Thymus (tissue), 11 donors: Measurements from ENCODE around the gene ENPP5. TPM values are rescaled to one million over a fixed set of nuclear protein-coding genes. Genes with fewer than 3 reads are reported as not detected.
"Not testable (repeated sequence)": the region's sequence is repeated elsewhere in the genome, so short reads cannot be mapped to it uniquely, and the experiment has no call there.

Source experiments
- DNase-seq, 9 donors: peaks; one replicate each; pipeline ENCODE4 v3.0.0-alpha.2; 2013; ENCODE audit warnings: low spot score in 9 of 9, low read depth in 6 of 9, missing footprints in 1 of 9
- H3K27ac ChIP-seq, 2 donors: one replicate each; pipeline ENCODE4 v1.5.1; 2013; ENCODE audit warnings: control low read depth in 1 of 2, low read depth in 1 of 2, low read length in 1 of 2, mild to moderate bottlenecking in 1 of 2, moderate library complexity in 1 of 2
- H3K27me3 ChIP-seq, 2 donors: one replicate each; pipeline ENCODE4 v1.5.1; 2013; ENCODE audit warnings: low read length in 1 of 2; ENCODE audit not compliant: control insufficient read depth in 2 of 2, insufficient read depth in 1 of 2
- H3K36me3 ChIP-seq, 2 donors: one replicate each; pipeline ENCODE4 v1.5.1; 2013; ENCODE audit warnings: low read length in 1 of 2, mild to moderate bottlenecking in 1 of 2, moderate library complexity in 1 of 2; ENCODE audit not compliant: control insufficient read depth in 2 of 2, insufficient read depth in 2 of 2
- H3K4me1 ChIP-seq, 2 donors: one replicate each; pipeline ENCODE4 v1.5.1; 2013; ENCODE audit warnings: low read length in 2 of 2; ENCODE audit not compliant: control insufficient read depth in 2 of 2, insufficient read depth in 2 of 2
- H3K4me3 ChIP-seq, 2 donors: one replicate each; pipeline ENCODE4 v1.5.1; 2013; ENCODE audit warnings: low read length in 2 of 2, control low read depth in 1 of 2, mild to moderate bottlenecking in 1 of 2
- H3K9me3 ChIP-seq, 2 donors: one replicate each; pipeline ENCODE4 v1.5.1; 2013; ENCODE audit warnings: low read length in 1 of 2, mild to moderate bottlenecking in 1 of 2; ENCODE audit not compliant: control insufficient read depth in 2 of 2, insufficient read depth in 1 of 2
- WGBS: extraction: QIAGEN DNeasy Blood & Tissue Kit; methylation state at CpG from one replicate; pipeline ENCODE4 v1.1.7; 2013; 5-methylcytosine and 5-hydroxymethylcytosine counted together
- polyA plus RNA-seq: library from polyadenylated mRNA; stranded (reverse); fragments of 200-250 nt; gene quantifications from one replicate; pipeline ENCODE4 v1.2.3, GENCODE V29; 2013
- total RNA-seq: library from RNA; stranded (reverse); fragments of 120-200 nt; gene quantifications from one replicate; pipeline ENCODE4 v1.2.4, GENCODE V29; 2013
- donor health status: healthy.

ENPP5 gene
- total and polyA plus RNA-seq, 2 donors, result 4.9 to 21.2 TPM

- H3K4me3 ChIP-seq, result peak within 1 kb of the TSS; percentile 81 to 99
- no peaks in the 10 kb centered on the region for H3K27me3 ChIP-seq
- peak; percentile 95 to 99 (median 98) for DNase-seq
- under 1% methylated on average over 61 of the region's 61 CpGs for WGBS
- no peaks in the 10 kb centered on the region for H3K36me3 ChIP-seq
- peaks cover 0 to 5% of the 10 kb centered on the region in 2 donors for H3K9me3 ChIP-seq
- peak within 1 kb of the TSS; percentile 81 to 86 for H3K27ac ChIP-seq
- H3K4me1 ChIP-seq, result peaks cover 3 to 6% of the 10 kb centered on the region in 2 donors
Measured at GRCh38 chr6:46129629-46130511, 40.9 kb downstream of the ENPP5 start, which contains the start of gene ENPP4. Gene ENPP4 (plus strand): TSS chr6:46129989. CDS start chr6:46139584, 9,595 bp downstream.

- 4% methylated on average over 10 of the region's 10 CpGs for WGBS
- Histone ChIP-seq H3K4me3 (peak overlapping the region; percentile 81 to 99), H3K4me1 (peaks cover 3 to 6% of the 10 kb centered on the region in 2 donors), H3K9me3 (peaks cover 0 to 5% of the 10 kb centered on the region in 2 donors), H3K36me3 (no peaks in the 10 kb centered on the region), H3K27ac (peak overlapping the region; percentile 64 to 86), H3K27me3 (no peaks in the 10 kb centered on the region)
- DNase-seq, result no peak
Measured at GRCh38 chr6:46129291-46129628, 41.5 kb downstream of the ENPP5 start.

GRCh38 chr6:46128476-46128875, 42.3 kb downstream of the ENPP5 start:
- peak in 1 of 9 donors; percentile 12 for DNase-seq
- Histone ChIP-seq H3K27me3 (no peaks in the 10 kb centered on the region), H3K36me3 (no peaks in the 10 kb centered on the region), H3K4me3 (no peak overlapping the region), H3K9me3 (peaks cover 0 to 5% of the 10 kb centered on the region in 2 donors), H3K4me1 (peaks cover 3 to 6% of the 10 kb centered on the region in 2 donors), H3K27ac (no peak overlapping the region)
- WGBS, result 83% methylated on average over 3 of the region's 3 CpGs

DNA sequence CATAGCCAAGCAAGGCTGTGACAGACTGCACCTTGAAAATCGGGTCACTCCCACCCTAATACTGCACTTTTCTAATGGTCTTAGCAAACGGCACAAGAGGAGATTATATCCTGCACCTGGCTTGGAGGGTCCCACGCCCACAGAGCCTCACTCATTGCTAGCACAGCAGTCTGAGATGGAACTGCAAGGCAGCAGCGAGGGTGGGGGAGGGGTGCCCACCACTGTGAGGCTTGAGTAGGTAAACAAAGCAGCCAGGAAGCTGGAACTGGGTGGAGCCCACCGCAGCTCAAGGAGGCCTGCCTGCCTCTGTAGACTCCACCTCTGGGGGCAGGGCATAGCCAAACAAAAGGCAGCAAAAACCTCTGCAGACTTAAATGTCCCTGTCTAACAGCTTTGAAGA, 51.1 kb downstream of the ENPP5 start:
- H3K4me3 ChIP-seq, H3K36me3 ChIP-seq, H3K27me3 ChIP-seq, H3K4me1 ChIP-seq, H3K27ac ChIP-seq, DNase-seq, H3K9me3 ChIP-seq: not testable (repeated sequence)
- 92% methylated on average over 5 of the region's 5 CpGs for WGBS

- 96% methylated on average over 3 of the region's 3 CpGs for WGBS
- Histone ChIP-seq H3K4me1 (no peaks in the 10 kb centered on the region), H3K36me3 (no peaks in the 10 kb centered on the region), H3K27me3 (no peaks in the 10 kb centered on the region), H3K27ac (no peak overlapping the region), H3K9me3 (peaks cover 0 to 6% of the 10 kb centered on the region in 2 donors), H3K4me3 (no peak overlapping the region)
- DNase-seq, result no peak
Measured at GRCh38 chr6:46118836-46119235, 51.9 kb downstream of the ENPP5 start.

DNA sequence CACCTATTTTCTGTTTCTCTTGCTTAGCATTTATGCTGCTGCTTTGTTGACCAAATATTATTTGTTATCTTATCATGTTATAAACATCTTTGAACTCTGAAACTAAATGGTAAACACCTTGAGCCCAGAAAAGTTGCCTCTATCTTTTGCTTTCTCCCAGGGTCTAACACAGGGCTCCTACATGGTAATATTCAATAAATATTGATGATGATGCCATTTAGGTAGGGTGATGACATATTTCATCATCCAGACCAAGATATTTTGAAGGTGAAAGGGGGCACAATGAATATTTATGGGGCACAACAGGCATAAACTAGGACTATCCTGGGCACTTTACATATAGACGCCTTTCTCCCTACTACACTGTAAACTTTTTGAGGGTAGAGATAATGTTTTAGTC, 52.6 kb downstream of the ENPP5 start:
- DNase-seq, result no peak
- H3K27ac ChIP-seq, result no peak overlapping the region
- WGBS, result 97% methylated on average over 1 of the region's 1 CpG
- H3K9me3 ChIP-seq, result peaks cover 0 to 6% of the 10 kb centered on the region in 2 donors
- H3K4me3 ChIP-seq, result no peak overlapping the region
- no peaks in the 10 kb centered on the region for H3K27me3 ChIP-seq
- H3K36me3 ChIP-seq, result no peaks in the 10 kb centered on the region
- H3K4me1 ChIP-seq, result no peaks in the 10 kb centered on the region

GRCh38 chr6:46116289-46116688, 54.5 kb downstream of the ENPP5 start:
- no peaks in the 10 kb centered on the region for H3K4me1 ChIP-seq
- H3K9me3 ChIP-seq, result peaks cover 0 to 6% of the 10 kb centered on the region in 2 donors
- no peaks in the 10 kb centered on the region for H3K27me3 ChIP-seq
- H3K36me3 ChIP-seq, result no peaks in the 10 kb centered on the region
- no peak for DNase-seq
- H3K27ac ChIP-seq, result no peak overlapping the region
- H3K4me3 ChIP-seq, result no peak overlapping the region
- 97% methylated on average over 2 of the region's 2 CpGs for WGBS

GRCh38 chr6:46115634-46116033, 55.1 kb downstream of the ENPP5 start:
- 100% methylated on average over 1 of the region's 1 CpG for WGBS

GRCh38 chr6:46113370-46113769, 57.4 kb downstream of the ENPP5 start:
- DNase-seq, result no peak
- no peaks in the 10 kb centered on the region for H3K4me1 ChIP-seq
- H3K4me3 ChIP-seq, result no peak overlapping the region
- 96% methylated on average over 1 of the region's 1 CpG for WGBS
- no peaks in the 10 kb centered on the region for H3K27me3 ChIP-seq
- H3K27ac ChIP-seq, result no peak overlapping the region
- no peaks in the 10 kb centered on the region for H3K9me3 ChIP-seq
- no peaks in the 10 kb centered on the region for H3K36me3 ChIP-seq

More at GRCh38 chr6:46115634-46116033, 55.1 kb downstream of the ENPP5 start:
- H3K4me1 ChIP-seq, result no peaks in the 10 kb centered on the region
- no peak overlapping the region for H3K27ac ChIP-seq
- DNase-seq, result no peak
- no peak overlapping the region for H3K4me3 ChIP-seq
- H3K9me3 ChIP-seq, result peaks cover 0 to 6% of the 10 kb centered on the region in 2 donors
- H3K27me3 ChIP-seq, result no peaks in the 10 kb centered on the region
- H3K36me3 ChIP-seq, result no peaks in the 10 kb centered on the region
